Measurements from ENCODE around the gene AGMO.

DNA sequence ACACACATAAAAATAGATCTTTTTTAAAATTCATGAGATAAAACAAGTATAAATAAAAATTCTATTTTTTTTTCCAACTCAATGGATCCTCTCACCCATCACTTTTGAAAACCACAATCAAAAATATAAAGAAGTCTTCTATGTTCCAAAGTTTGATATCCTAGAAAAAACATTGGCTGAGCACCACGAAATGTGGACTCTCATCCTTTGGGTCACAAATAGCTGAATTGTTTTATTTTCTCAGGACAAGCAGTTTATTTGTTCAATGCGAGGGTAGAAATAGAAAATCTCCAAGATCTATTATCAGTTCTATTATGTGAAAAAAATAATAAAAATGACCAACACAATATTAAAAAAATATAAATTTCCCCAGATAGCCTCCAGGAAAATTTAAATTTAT is 348.7 kb downstream of the AGMO start:
- TF ChIP-seq, protein P1, sequence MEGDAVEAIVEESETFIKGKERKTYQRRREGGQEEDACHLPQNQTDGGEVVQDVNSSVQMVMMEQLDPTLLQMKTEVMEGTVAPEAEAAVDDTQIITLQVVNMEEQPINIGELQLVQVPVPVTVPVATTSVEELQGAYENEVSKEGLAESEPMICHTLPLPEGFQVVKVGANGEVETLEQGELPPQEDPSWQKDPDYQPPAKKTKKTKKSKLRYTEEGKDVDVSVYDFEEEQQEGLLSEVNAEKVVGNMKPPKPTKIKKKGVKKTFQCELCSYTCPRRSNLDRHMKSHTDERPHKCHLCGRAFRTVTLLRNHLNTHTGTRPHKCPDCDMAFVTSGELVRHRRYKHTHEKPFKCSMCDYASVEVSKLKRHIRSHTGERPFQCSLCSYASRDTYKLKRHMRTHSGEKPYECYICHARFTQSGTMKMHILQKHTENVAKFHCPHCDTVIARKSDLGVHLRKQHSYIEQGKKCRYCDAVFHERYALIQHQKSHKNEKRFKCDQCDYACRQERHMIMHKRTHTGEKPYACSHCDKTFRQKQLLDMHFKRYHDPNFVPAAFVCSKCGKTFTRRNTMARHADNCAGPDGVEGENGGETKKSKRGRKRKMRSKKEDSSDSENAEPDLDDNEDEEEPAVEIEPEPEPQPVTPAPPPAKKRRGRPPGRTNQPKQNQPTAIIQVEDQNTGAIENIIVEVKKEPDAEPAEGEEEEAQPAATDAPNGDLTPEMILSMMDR (conservative IDR thresholded peaks at IDR 0.05 in 1 of 2, IDR thresholded peaks at IDR 0.05 in 1 of 2; ENCODE audit: low read depth in 1 of 2, low read length in 2 of 2): no peak
- TF ChIP-seq EZH2 (IDR thresholded peaks at IDR 0.05; ENCODE audit: low read length, missing control alignments): no peak
